Measurements from ENCODE around the gene HSD17B2.
"Not testable (repeated sequence)": the region's sequence is repeated elsewhere in the genome, so short reads cannot be mapped to it uniquely, and the experiment has no call there.

HSD17B2 gene

GRCh38 chr16:82108100-82108499 is 73.0 kb downstream of the HSD17B2 start:
- no peaks in the 10 kb centered on the region for H3K9me3 ChIP-seq (ENCODE audit: control insufficient read depth, insufficient read depth, low read length)
- no peaks in the 10 kb centered on the region for H3K79me2 ChIP-seq (ENCODE audit: control insufficient read depth, low read length)
- no peaks in the 10 kb centered on the region for H3K9me2 ChIP-seq (replicated peaks; ENCODE audit: control insufficient read depth, low read length)
- no peaks in the 10 kb centered on the region for H3K4me1 ChIP-seq (ENCODE audit: control insufficient read depth, low read length)
- no peak overlapping the region for H3K4me2 ChIP-seq (ENCODE audit: low read length)
- H4K20me1 ChIP-seq (ENCODE audit: control insufficient read depth, insufficient read depth, low read depth, low read length): no peaks in the 10 kb centered on the region
- no peak overlapping the region for H3K27ac ChIP-seq (ENCODE audit: low read depth, low read length)
- H3F3A ChIP-seq (ENCODE audit: control insufficient read depth, insufficient read depth): no peaks in the 10 kb centered on the region
- H3K27me3 ChIP-seq (ENCODE audit: control insufficient read depth, low read length): peaks cover 14% of the 10 kb centered on the region; the same call in 1 of the 2 replicates
- TF ChIP-seq EZH2phosphoT487 (IDR thresholded peaks at IDR 0.05; ENCODE audit: borderline replicate concordance, low read length): no peak
- TF ChIP-seq CTCF (IDR thresholded peaks at IDR 0.05; ENCODE audit: low read depth, low read length, poor library complexity, severe bottlenecking): no peak
- no peak overlapping the region for H3K4me3 ChIP-seq (ENCODE audit: low read length)
- no peaks in the 10 kb centered on the region for H3K36me3 ChIP-seq (ENCODE audit: control insufficient read depth, low read length)

GRCh38 chr16:82108774-82109173 is 73.7 kb downstream of the HSD17B2 start:
- Histone ChIP-seq H3K4me2 (ENCODE audit: low read length) (no peak overlapping the region), H3K4me3 (ENCODE audit: low read length) (no peak overlapping the region), H3K4me1 (ENCODE audit: control insufficient read depth, low read length) (no peaks in the 10 kb centered on the region), H3F3A (ENCODE audit: control insufficient read depth, insufficient read depth) (no peaks in the 10 kb centered on the region), H3K27me3 (ENCODE audit: control insufficient read depth, low read length) (peaks cover 14% of the 10 kb centered on the region; the same call in 1 of the 2 replicates), H3K9me3 (ENCODE audit: control insufficient read depth, insufficient read depth, low read length) (no peaks in the 10 kb centered on the region), H3K27ac (ENCODE audit: low read depth, low read length) (no peak overlapping the region), H3K79me2 (ENCODE audit: control insufficient read depth, low read length) (no peaks in the 10 kb centered on the region), H3K36me3 (ENCODE audit: control insufficient read depth, low read length) (no peaks in the 10 kb centered on the region), H4K20me1 (ENCODE audit: control insufficient read depth, insufficient read depth, low read depth, low read length) (no peaks in the 10 kb centered on the region), H3K9me2 (replicated peaks; ENCODE audit: control insufficient read depth, low read length) (no peaks in the 10 kb centered on the region)
- TF ChIP-seq EZH2phosphoT487 (IDR thresholded peaks at IDR 0.05; ENCODE audit: borderline replicate concordance, low read length) (no peak), CTCF (IDR thresholded peaks at IDR 0.05; ENCODE audit: low read depth, low read length, poor library complexity, severe bottlenecking) (no peak)

- not testable (repeated sequence) for H4K20me1 ChIP-seq (ENCODE audit: control insufficient read depth, insufficient read depth, low read depth, low read length); H3K79me2 ChIP-seq (ENCODE audit: control insufficient read depth, low read length); H3K36me3 ChIP-seq (ENCODE audit: control insufficient read depth, low read length); H3F3A ChIP-seq (ENCODE audit: control insufficient read depth, insufficient read depth); H3K4me1 ChIP-seq (ENCODE audit: control insufficient read depth, low read length); H3K9me2 ChIP-seq (replicated peaks; ENCODE audit: control insufficient read depth, low read length); H3K27ac ChIP-seq (ENCODE audit: low read depth, low read length); H3K9me3 ChIP-seq (ENCODE audit: control insufficient read depth, insufficient read depth, low read length); H3K4me3 ChIP-seq (ENCODE audit: low read length); H3K4me2 ChIP-seq (ENCODE audit: low read length)
- peaks cover 14% of the 10 kb centered on the region; the same call in 1 of the 2 replicates for H3K27me3 ChIP-seq (ENCODE audit: control insufficient read depth, low read length)
Observed at GRCh38 chr16:82109266-82109665, 74.2 kb downstream of the HSD17B2 start.

- 0 out of 2 replicates have a peak, but pooled peaks cover 4% of the 10 kb centered on the region for H3K27me3 ChIP-seq (ENCODE audit: control insufficient read depth, low read length)
- no peak for TF ChIP-seq CTCF (IDR thresholded peaks at IDR 0.05; ENCODE audit: low read depth, low read length, poor library complexity, severe bottlenecking)
- no peak for TF ChIP-seq EZH2phosphoT487 (IDR thresholded peaks at IDR 0.05; ENCODE audit: borderline replicate concordance, low read length)
- no peaks in the 10 kb centered on the region for H3K36me3 ChIP-seq (ENCODE audit: control insufficient read depth, low read length)
- no peaks in the 10 kb centered on the region for H3K9me2 ChIP-seq (replicated peaks; ENCODE audit: control insufficient read depth, low read length)
- H3K9me3 ChIP-seq (ENCODE audit: control insufficient read depth, insufficient read depth, low read length): no peaks in the 10 kb centered on the region
- no peak overlapping the region for H3K27ac ChIP-seq (ENCODE audit: low read depth, low read length)
- H3K4me1 ChIP-seq (ENCODE audit: control insufficient read depth, low read length): no peaks in the 10 kb centered on the region
- H3K4me3 ChIP-seq (ENCODE audit: low read length): no peak overlapping the region
- no peaks in the 10 kb centered on the region for H4K20me1 ChIP-seq (ENCODE audit: control insufficient read depth, insufficient read depth, low read depth, low read length)
- no peaks in the 10 kb centered on the region for H3F3A ChIP-seq (ENCODE audit: control insufficient read depth, insufficient read depth)
- no peak overlapping the region for H3K4me2 ChIP-seq (ENCODE audit: low read length)
- no peaks in the 10 kb centered on the region for H3K79me2 ChIP-seq (ENCODE audit: control insufficient read depth, low read length)
Observed at GRCh38 chr16:82111944-82112343, 76.9 kb downstream of the HSD17B2 start.
